Smooth muscle cell (in vitro differentiated cells): ENCODE data around the gene OR1D5. TPM values are rescaled to one million over a fixed set of nuclear protein-coding genes. Genes with fewer than 3 reads are reported as not detected.

Source experiments
- DNase-seq: peaks from one replicate; lab custom pipeline; 2025; ENCODE audit not compliant: unreplicated experiment; lab: John Stamatoyannopoulos, UW
- H2AFZ ChIP-seq: fragments of 200-600 bp; sonication (generic); 2 replicates; pipeline ENCODE4 v1.6.0; 2016; ENCODE audit warnings: antibody characterized with exemption, low read depth, mild to moderate bottlenecking
- H3F3A ChIP-seq: fragments of 200-600 bp; sonication (generic); 2 replicates; pipeline ENCODE4 v1.6.0; 2017; ENCODE audit warnings: antibody characterized with exemption, low read depth
- H3K27ac ChIP-seq: fragments of 200-600 bp; sonication (generic); 2 replicates; pipeline ENCODE4 v1.5.1; 2016; ENCODE audit warnings: low read depth, mild to moderate bottlenecking
- H3K27me3 ChIP-seq: fragments of 200-600 bp; sonication (generic); 2 replicates; pipeline ENCODE4 v1.6.1; 2016; ENCODE audit warnings: low read depth, mild to moderate bottlenecking
- H3K36me3 ChIP-seq: fragments of 200-600 bp; sonication (generic); 2 replicates; pipeline ENCODE4 v1.5.1; 2016; ENCODE audit warnings: low read depth
- H3K4me1 ChIP-seq: fragments of 200-600 bp; sonication (generic); 2 replicates; pipeline ENCODE4 v1.5.1; 2016; ENCODE audit warnings: low read depth
- H3K4me2 ChIP-seq: fragments of 200-600 bp; sonication (generic); 2 replicates; pipeline ENCODE4 v1.6.0; 2016; ENCODE audit warnings: mild to moderate bottlenecking
- H3K4me3 ChIP-seq: fragments of 200-600 bp; sonication (generic); 2 replicates; pipeline ENCODE4 v1.5.1; 2016; ENCODE audit warnings: mild to moderate bottlenecking
- H3K79me2 ChIP-seq: fragments of 200-600 bp; sonication (generic); 2 replicates; pipeline ENCODE4 v1.6.0; 2016; ENCODE audit warnings: low read depth, mild to moderate bottlenecking
- H3K9ac ChIP-seq: fragments of 200-600 bp; sonication (generic); 2 replicates; pipeline ENCODE4 v1.6.0; 2016; ENCODE audit warnings: low read depth
- H3K9me3 ChIP-seq: fragments of 200-600 bp; sonication (generic); replicated peaks from 2 replicates; pipeline ENCODE4 v1.5.1; 2016; ENCODE audit warnings: low read depth
- H4K20me1 ChIP-seq: fragments of 200-600 bp; sonication (generic); 2 replicates; pipeline ENCODE4 v1.6.0; 2016; ENCODE audit warnings: low read depth
- WGBS: methylation state at CpG from one replicate; pipeline ENCODE4 v1.1.7; 2016; ENCODE audit warnings: low lambda C conversion rate; 5-methylcytosine and 5-hydroxymethylcytosine counted together
- polyA plus RNA-seq: library from polyadenylated mRNA; unstranded; fragments of >200 nt; fragmentation: Nextera tagmentation; extraction: Ambion mirVana; gene quantifications from 2 replicates; pipeline ENCODE4 v1.2.1, GENCODE V29; 2016
- total RNA-seq: library from RNA; depleted of rRNA; stranded (reverse); fragments of >200 nt; gene quantifications from 2 replicates; pipeline ENCODE4 v1.2.3, GENCODE V29; 2014
- TF ChIP-seq, protein P1 (sequence below): fragments of 200-600 bp; sonication (generic); IDR thresholded peaks from 2 replicates; pipeline ENCODE4 v1.5.1; 2017; ENCODE audit warnings: borderline replicate concordance, mild to moderate bottlenecking, antibody characterized with exemption; ENCODE audit not compliant: insufficient read depth, poor library complexity, severe bottlenecking

OR1D5 gene
- total and polyA plus RNA-seq, 2 experiments from 2014 or later: not detected

DNA sequence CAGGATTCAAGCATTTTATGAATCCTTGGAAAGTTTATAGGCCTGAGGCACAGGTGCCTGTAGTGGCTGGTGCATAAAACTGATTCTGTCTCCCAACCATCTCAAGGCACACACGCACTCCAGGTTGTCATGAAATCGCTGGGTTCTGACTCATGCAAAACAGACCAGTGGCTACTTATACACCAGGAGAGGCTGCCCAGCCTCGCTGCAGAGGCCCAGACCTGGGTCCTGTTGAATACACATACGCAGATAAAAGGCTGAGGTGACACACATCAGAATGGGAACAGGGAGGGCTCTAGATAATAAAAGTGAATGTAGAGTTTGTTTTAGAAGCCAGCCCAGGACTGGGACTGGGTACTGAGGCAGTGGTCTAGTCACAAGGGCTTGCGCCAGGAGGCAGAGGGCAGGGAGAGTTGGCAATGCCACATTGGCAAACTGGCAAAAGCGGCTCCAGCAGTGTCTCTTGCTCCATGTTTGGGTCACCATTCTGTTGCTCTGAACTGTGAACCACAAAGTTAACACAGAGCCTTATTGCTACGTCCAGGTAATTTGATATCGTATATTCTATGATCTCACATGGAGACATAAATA, 13.6 kb downstream of the OR1D5 start:
- H4K20me1 ChIP-seq: no peaks in the 10 kb centered on the region
- no peaks in the 10 kb centered on the region for H3K9me3 ChIP-seq
- peaks cover 3% of the 10 kb centered on the region for H3K4me1 ChIP-seq
- no peaks in the 10 kb centered on the region for H3K27me3 ChIP-seq
- DNase-seq: no peak
- H3F3A ChIP-seq: no peaks in the 10 kb centered on the region
- TF ChIP-seq, protein P1, sequence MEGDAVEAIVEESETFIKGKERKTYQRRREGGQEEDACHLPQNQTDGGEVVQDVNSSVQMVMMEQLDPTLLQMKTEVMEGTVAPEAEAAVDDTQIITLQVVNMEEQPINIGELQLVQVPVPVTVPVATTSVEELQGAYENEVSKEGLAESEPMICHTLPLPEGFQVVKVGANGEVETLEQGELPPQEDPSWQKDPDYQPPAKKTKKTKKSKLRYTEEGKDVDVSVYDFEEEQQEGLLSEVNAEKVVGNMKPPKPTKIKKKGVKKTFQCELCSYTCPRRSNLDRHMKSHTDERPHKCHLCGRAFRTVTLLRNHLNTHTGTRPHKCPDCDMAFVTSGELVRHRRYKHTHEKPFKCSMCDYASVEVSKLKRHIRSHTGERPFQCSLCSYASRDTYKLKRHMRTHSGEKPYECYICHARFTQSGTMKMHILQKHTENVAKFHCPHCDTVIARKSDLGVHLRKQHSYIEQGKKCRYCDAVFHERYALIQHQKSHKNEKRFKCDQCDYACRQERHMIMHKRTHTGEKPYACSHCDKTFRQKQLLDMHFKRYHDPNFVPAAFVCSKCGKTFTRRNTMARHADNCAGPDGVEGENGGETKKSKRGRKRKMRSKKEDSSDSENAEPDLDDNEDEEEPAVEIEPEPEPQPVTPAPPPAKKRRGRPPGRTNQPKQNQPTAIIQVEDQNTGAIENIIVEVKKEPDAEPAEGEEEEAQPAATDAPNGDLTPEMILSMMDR: no peak
- no peak overlapping the region for H3K27ac ChIP-seq
- H2AFZ ChIP-seq: peak overlapping the region; percentile 95
- H3K36me3 ChIP-seq: no peaks in the 10 kb centered on the region
- H3K9ac ChIP-seq: no peak overlapping the region
- no peaks in the 10 kb centered on the region for H3K79me2 ChIP-seq
- H3K4me2 ChIP-seq: peak overlapping the region; percentile 90
- 91% methylated on average over 8 of the region's 8 CpGs for WGBS
- peak overlapping the region; percentile 71 for H3K4me3 ChIP-seq

DNA sequence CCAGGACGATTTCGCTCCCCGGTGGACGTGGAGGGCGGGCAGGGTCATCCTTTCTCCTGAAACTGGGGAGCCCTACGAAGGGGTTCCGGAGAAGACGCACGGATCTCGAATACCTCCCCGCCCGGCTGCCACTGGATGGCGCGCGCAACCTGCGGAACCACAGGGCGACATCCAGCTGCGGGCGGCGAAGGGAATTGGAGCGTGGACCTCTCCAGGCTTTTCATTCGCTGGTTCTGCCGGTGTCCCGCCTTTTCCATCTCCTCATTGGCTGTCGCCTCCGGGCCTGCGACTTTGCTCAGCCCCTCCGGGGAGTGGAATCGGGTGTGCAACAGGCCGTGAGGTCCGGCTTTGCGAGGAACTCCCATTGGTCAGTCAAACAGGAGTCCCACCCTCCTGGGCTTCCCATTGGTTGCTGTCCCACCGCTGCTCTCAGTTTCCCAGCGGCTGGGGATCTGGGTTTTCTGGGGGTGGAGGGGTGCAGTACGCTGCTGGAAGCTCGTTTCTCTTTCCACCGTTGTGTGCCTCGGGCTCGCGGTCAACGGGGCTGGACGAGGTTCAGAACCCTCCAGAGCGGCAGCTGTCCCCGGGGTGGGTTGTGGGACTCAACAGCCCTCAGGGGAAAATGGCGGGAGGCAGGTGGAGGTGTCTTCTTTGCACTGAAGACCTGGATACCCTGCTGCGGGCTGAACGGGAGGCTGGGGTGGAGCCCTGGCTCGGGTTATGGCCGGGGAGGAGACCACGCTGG, 14.5 kb downstream of the OR1D5 start:
- peak overlapping the region; percentile 90 for H3K4me2 ChIP-seq
- 6% methylated on average over 50 of the region's 50 CpGs for WGBS
- peak overlapping the region; percentile 71 for H3K4me3 ChIP-seq
- no peak overlapping the region for H3K9ac ChIP-seq
- H3K36me3 ChIP-seq: no peaks in the 10 kb centered on the region
- H4K20me1 ChIP-seq: no peaks in the 10 kb centered on the region
- H3K27ac ChIP-seq: no peak overlapping the region
- no peaks in the 10 kb centered on the region for H3K27me3 ChIP-seq
- no peaks in the 10 kb centered on the region for H3K9me3 ChIP-seq
- H3K79me2 ChIP-seq: no peaks in the 10 kb centered on the region
- TF ChIP-seq, protein P1: peak; percentile 56
- peak; percentile 72 for DNase-seq
- peak overlapping the region; percentile 95 for H2AFZ ChIP-seq
- H3F3A ChIP-seq: no peaks in the 10 kb centered on the region
- H3K4me1 ChIP-seq: peaks cover 3% of the 10 kb centered on the region

DNA sequence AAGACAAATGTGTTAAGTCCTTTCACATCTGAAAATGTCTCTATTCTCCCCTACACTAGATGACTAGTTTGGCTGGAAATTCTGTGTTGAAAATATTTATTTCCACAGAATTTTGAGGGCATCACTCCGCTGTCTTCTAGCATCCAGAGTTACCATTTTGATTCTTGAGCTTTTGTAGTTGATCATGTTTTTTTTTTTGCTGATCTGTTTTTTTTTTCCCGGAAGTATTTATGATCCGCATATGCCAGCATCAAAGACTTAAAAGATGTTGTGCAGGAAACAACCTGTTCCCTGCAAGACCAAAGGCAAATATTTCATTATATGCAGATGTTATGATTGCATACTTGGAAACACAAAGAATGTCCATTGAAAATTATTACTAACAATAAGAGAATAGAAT, 16.7 kb downstream of the OR1D5 start:
- 85% methylated on average over 3 of the region's 3 CpGs for WGBS
- Histone ChIP-seq H3K4me2 (no peak overlapping the region), H3K27me3 (no peaks in the 10 kb centered on the region), H3K9ac (no peak overlapping the region), H3K4me3 (no peak overlapping the region), H3K79me2 (no peaks in the 10 kb centered on the region), H3K9me3 (no peaks in the 10 kb centered on the region), H4K20me1 (no peaks in the 10 kb centered on the region), H3K27ac (no peak overlapping the region), H2AFZ (no peak overlapping the region), H3F3A (no peaks in the 10 kb centered on the region), H3K4me1 (peaks cover 3% of the 10 kb centered on the region), H3K36me3 (no peaks in the 10 kb centered on the region)
- TF ChIP-seq, protein P1: no peak
- DNase-seq: no peak
